HG03469 (cell line): ENCODE results near the gene CD3G.
"Not testable (repeated sequence)": the region's sequence is repeated elsewhere in the genome, so short reads cannot be mapped to it uniquely, and the experiment has no call there.

ENCODE experiments used
- ATAC-seq: cut with Tn5 transposase; IDR thresholded peaks from one replicate; pipeline ENCODE4 v1.9.1; 2021; ENCODE audit warnings: mild to moderate bottlenecking, moderate library complexity, moderate number of reproducible peaks; ENCODE audit not compliant: unreplicated experiment

Gene CD3G

GRCh38 chr11:118343981-118344515, at the start of gene CD3G:
Gene CD3G, plus strand, starts transcription at chr11:118344344. Its CDS starts 80 bp downstream, at chr11:118344424.
- ATAC-seq = no peak

- no peak for ATAC-seq
Measured at GRCh38 chr11:118295199-118295598, 48.9 kb upstream of the CD3G start.

GRCh38 chr11:118295815-118296454, 48.2 kb upstream of the CD3G start:
- ATAC-seq = no peak

- no peak for ATAC-seq
Measured at GRCh38 chr11:118301600-118302195, 42.4 kb upstream of the CD3G start.

- ATAC-seq = no peak
Measured at GRCh38 chr11:118304227-118304567, 39.9 kb upstream of the CD3G start.

- no peak for ATAC-seq
Measured at GRCh38 chr11:118304568-118305248, 39.4 kb upstream of the CD3G start, which contains the start of gene CD3E. Gene CD3E, plus strand, starts transcription at chr11:118304730. Its CDS starts 223 bp downstream, at chr11:118304953.

GRCh38 chr11:118305726-118306125, 38.4 kb upstream of the CD3G start:
- ATAC-seq = no peak

- no peak for ATAC-seq
Measured at GRCh38 chr11:118306556-118306955, 37.6 kb upstream of the CD3G start.

- ATAC-seq = not testable (repeated sequence)
Measured at GRCh38 chr11:118308995-118309528, 35.1 kb upstream of the CD3G start.

GRCh38 chr11:118310271-118310670, 33.9 kb upstream of the CD3G start:
- ATAC-seq = no peak

- no peak for ATAC-seq
Measured at GRCh38 chr11:118310781-118311485, 33.2 kb upstream of the CD3G start.

GRCh38 chr11:118311518-118311917, 32.6 kb upstream of the CD3G start:
- ATAC-seq = no peak

GRCh38 chr11:118312328-118312727, 31.8 kb upstream of the CD3G start:
- no peak for ATAC-seq

GRCh38 chr11:118313242-118313641, 30.9 kb upstream of the CD3G start:
- no peak for ATAC-seq

GRCh38 chr11:118314988-118315411, 29.1 kb upstream of the CD3G start:
- no peak for ATAC-seq

- ATAC-seq = no peak
Measured at GRCh38 chr11:118318124-118318523, 26.0 kb upstream of the CD3G start.

GRCh38 chr11:118318581-118319336, 25.4 kb upstream of the CD3G start:
- no peak for ATAC-seq

- ATAC-seq = no peak
Measured at GRCh38 chr11:118319337-118319707, 24.8 kb upstream of the CD3G start.

GRCh38 chr11:118320515-118320914, 23.6 kb upstream of the CD3G start:
- ATAC-seq = no peak

GRCh38 chr11:118321386-118322082, 22.6 kb upstream of the CD3G start:
- ATAC-seq = no peak
